DMS53 (cell line): ENCODE results near the gene LGI2.

ENCODE experiments used
- DNase-seq: peaks from one replicate; lab custom pipeline; 2025; lab: John Stamatoyannopoulos, UW

LGI2 gene

DNA sequence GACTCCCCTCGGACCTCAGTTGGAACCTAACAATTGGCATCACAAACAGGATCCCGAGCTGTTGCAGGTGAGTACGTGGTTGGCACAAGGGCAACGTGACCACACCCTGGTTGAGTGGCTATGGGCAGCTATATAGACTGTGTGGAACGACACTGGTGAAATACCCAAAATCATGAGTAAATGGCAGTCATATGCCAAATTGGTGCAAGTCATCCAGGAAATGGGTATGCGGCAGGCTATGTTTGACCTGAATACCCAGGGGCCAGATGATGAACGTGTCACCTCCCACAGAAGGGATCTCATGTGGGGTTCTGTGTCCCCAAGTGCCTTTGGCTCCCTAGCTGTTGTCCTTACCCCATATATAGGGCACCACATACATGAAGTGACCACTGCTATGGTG, 64.7 kb downstream of the LGI2 start:
- no peak for DNase-seq

DNA sequence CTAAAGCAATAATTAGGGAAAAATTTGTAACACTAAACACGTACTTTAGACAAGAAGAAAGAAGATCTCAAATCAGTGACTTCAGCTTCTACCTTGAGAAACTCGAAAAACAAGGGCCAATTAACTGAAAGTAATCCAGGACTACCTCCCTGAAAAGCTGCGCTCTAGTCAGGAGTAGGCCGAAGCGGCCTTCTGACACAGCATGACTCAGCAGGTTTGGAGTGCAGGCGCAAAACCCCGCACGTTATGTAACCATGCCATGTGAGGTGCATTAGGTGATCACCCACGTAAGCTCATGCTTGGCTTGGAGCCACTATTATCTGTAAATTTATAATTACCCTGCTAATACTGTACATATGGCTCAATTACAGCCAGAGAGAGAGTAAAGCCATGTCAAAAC, 65.1 kb downstream of the LGI2 start:
- peak; percentile 68 for DNase-seq

DNA sequence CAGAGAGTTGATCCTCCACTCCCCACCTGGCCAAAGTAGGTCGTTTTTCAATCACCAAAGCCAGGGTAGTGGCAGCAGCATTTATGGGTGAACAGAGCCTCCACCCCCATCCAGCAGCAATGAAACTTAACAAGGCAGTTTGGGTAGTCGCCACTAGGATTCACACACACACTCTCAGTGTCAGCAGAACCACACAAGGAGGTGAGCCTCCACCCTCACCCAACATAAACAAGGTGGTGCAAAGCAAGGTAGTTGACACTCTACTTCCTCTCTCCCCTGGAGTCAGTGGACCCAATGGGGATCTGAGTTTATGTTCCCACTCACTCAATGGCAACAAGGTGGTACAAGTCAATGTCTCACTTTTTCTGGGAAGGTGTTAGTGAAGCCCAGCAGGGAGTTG, 67.5 kb downstream of the LGI2 start:
- DNase-seq, result no peak

DNA sequence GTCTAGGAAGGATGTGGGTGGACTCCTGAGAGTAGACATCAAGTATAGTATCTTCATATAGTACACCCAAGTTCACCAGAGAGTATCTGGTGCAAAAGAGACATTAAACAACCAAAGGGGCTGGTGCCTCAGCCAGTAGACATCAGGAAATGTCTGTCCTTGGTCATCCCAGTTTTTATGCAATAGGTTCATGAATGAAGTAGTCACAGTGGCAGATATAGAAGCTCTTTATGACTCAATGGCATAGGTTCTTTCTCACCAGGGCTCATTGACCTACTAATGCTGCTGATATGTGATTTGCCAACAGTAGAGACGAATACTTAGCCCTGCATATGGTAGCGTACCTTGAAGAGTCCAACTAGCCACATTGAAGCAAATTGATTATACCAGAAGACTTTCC, 72.9 kb downstream of the LGI2 start:
- DNase-seq, result no peak

DNA sequence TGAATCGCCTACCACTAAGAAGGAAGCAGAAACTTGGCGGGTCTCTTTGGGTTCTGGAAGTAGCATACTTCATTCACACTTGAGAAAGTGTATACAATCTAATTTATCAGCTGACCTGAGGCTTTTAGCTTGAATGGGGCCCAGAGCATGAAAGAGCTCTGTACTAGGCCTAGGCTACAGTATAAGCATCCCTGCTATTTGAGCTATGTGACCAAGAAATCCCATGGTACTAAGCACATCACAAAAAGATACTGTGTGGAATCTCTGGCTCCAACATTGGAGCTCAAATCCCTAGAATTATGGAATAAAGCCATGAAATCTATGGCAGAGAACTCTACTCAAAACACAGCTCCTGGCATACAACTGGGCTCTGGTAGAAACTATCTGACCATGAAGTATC, 74.0 kb downstream of the LGI2 start:
- no peak for DNase-seq

DNA sequence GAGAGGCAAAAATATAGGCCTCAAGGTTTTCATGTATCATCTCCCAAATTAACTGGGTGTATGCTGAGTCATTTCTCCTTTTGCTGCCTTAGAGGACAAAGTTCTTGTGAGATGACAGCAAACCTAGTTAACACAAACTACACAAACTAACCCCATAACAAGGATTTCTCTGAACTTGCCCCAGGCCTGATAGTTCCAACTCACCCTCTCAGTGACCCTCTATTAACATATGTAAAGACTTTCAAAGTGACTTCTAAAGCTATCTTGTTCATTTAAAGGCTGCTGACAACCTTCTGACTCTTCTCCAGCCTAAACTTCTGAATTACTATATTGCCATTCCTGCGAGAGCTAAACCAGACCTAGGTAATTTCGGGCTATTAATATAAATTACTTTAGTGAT, 74.7 kb downstream of the LGI2 start:
- DNase-seq, result no peak

DNA sequence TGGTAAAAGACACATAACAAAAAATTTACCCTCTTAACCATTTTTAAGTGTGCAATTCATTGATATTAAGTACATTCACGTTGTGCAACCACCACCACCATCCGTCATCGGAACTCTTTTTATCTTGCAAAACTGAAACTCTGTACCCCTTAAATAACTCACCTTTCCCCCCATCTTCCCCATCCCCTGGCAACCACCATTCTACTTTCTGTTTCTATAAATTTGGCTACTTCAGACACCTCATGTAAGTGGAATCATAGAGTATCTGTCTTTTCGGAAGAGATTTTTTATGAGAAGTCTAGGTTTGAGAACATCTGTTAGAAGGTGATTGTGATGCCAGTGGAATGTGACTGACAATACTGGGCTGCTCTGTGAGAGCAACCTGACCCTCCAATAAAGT, 78.1 kb downstream of the LGI2 start:
- DNase-seq, result no peak

DNA sequence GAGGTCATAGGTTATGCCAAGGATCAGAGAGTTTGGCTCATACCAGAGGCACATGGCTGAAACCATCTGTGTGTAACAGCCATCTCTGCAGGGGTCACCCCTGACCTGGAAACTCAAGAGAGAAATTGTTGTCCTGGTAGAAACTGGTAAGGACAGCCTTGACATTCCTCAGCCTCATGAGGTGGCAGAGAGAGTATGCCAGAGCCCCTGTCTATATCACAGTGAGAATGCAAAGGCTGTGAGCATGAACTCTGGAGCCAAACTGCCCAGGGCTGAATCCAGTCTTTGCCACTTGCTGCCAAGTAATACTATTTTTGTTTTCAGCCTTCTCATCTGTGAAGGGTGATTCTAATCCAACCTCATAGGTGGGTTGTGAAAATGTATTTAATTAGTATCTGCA, 80.8 kb downstream of the LGI2 start:
- DNase-seq, result no peak
